ENCODE measurements around the gene ENAH.

- no peak for TF ChIP-seq CTCF (conservative IDR thresholded peaks at IDR 0.05 in 1 of 2, IDR thresholded peaks at IDR 0.05 in 1 of 2; ENCODE audit: low read depth in 1 of 2, low read length in 2 of 2)
- TF ChIP-seq EZH2 (IDR thresholded peaks at IDR 0.05; ENCODE audit: low read length, missing control alignments), result no peak
These were observed 198.2 kb downstream of the ENAH start for GRCh38 chr1:225454733-225455132.

All from fibroblast of lung (primary cell).